ENCODE results near the gene SNAPC4. TPM values are rescaled to one million over a fixed set of nuclear protein-coding genes. Genes with fewer than 3 reads are reported as not detected.
"Not testable (repeated sequence)": the region's sequence is repeated elsewhere in the genome, so short reads cannot be mapped to it uniquely, and the experiment has no call there.

SNAPC4 gene
- total RNA-seq, 1 donor from 2014 or later, result 9.2 TPM

GRCh38 chr9:136358888-136359287 is 41.1 kb downstream of the SNAPC4 start:
- no peak for DNase-seq (ENCODE audit: low read depth)

- DNase-seq (ENCODE audit: low read depth), result no peak
Measured at GRCh38 chr9:136358016-136358415, 42.0 kb downstream of the SNAPC4 start.

GRCh38 chr9:136357202-136357725 is 42.7 kb downstream of the SNAPC4 start:
- no peak for DNase-seq (ENCODE audit: low read depth)

- peak; percentile 59 for DNase-seq (ENCODE audit: low read depth)
Measured at GRCh38 chr9:136355616-136356557, 44.1 kb downstream of the SNAPC4 start.

DNA sequence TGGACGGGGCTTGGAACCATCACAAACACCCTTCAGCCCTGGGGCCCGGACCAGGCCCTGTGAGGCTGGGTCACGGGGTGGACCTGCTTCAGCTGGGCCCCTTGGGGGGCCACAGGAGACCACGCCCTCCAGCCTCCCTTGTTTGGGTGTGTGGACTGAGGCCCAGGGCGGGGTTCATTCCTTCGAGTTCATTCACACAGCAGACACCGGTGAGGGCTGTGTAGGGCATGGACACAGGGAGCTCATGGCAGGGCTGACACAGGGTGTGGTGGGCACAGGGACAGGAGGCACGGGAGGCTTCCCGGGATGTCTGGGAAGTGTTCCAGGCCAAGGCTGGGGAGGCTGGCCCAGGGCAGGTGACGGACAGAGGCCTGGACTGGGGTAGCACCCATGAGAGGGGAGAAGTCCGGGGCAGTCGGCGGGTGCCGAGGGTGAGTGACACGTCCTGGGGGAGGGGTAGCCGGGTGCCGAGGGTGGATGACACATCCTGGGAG is 45.3 kb downstream of the SNAPC4 start:
- peak; percentile 82 for DNase-seq (ENCODE audit: low read depth)

- no peak for DNase-seq (ENCODE audit: low read depth)
Measured at GRCh38 chr9:136353757-136354488, 46.0 kb downstream of the SNAPC4 start.

- no peak for DNase-seq (ENCODE audit: low read depth)
Measured at GRCh38 chr9:136353088-136353487, 46.9 kb downstream of the SNAPC4 start.

- no peak for DNase-seq (ENCODE audit: low read depth)
Measured at GRCh38 chr9:136352682-136353081, 47.3 kb downstream of the SNAPC4 start.

DNA sequence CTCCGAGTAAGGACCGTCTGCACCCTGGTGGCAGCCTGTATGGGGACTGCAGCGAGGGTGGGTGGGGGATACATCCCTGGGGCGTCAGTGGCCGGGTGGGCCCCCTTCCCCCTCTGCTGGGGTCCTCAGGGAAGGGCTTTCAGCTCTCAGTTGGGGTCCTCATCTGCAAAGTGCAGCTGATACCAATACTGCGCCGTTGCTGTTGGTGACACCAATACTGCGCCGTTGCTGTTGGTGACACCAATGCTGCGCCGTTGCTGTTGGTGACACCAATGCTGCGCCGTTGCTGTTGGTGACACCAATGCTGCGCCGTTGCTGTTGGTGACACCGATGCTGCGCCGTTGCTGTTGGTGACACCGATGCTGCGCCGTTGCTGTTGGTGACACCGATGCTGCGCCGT is 48.1 kb downstream of the SNAPC4 start:
- DNase-seq (ENCODE audit: low read depth), result not testable (repeated sequence)

GRCh38 chr9:136351252-136351800 is 48.6 kb downstream of the SNAPC4 start:
- DNase-seq (ENCODE audit: low read depth), result peak; percentile 66

Other genes with a start within 250 kb of the SNAPC4 start
- not detected in 2 replicates for gene LHX3, start 195.0 kb downstream of the SNAPC4 start, total RNA-seq
- 18.2 and 20.7 TPM in 2 replicates for gene QSOX2, start 154.4 kb downstream of the SNAPC4 start, total RNA-seq
- 0.05 TPM in 1 of 2 replicates, not detected in the other for gene CCDC187, start 96.1 kb downstream of the SNAPC4 start, total RNA-seq
- 22.3 and 28.3 TPM in 2 replicates for gene GPSM1, start 72.6 kb downstream of the SNAPC4 start, total RNA-seq
- 17.0 and 34.0 TPM in 2 replicates for gene DNLZ, start 36.4 kb downstream of the SNAPC4 start, total RNA-seq
- 0.21 and 0.91 TPM in 2 replicates for gene CARD9, start 26.5 kb downstream of the SNAPC4 start, total RNA-seq
- gene ENTR1, start 10.4 kb upstream of the SNAPC4 start, total RNA-seq, result 46.6 and 48.2 TPM in 2 replicates
- gene PMPCA, start 10.5 kb upstream of the SNAPC4 start, total RNA-seq, result 49.9 and 60.5 TPM in 2 replicates
- gene INPP5E, start 39.7 kb upstream of the SNAPC4 start, total RNA-seq, result 8.3 and 12.4 TPM in 2 replicates
- 25.3 and 26.9 TPM in 2 replicates for gene SEC16A, start 82.9 kb upstream of the SNAPC4 start, total RNA-seq
- 6.2 and 16.0 TPM in 2 replicates for gene NOTCH1, start 145.9 kb upstream of the SNAPC4 start, total RNA-seq

All from myocyte (in vitro differentiated cells).